DND-41 (cell line): ENCODE data around the gene NFATC2.

Experiments
- ATAC-seq: fragments of 200-7000 bp; cut with Tn5 transposase; 3 replicates; pipeline ENCODE4 v1.9.1; 2021; ENCODE audit warnings: low read depth; ENCODE audit not compliant: insufficient read depth
- DNase-seq: peaks from one replicate; pipeline ENCODE4 v3.0.0-alpha.2; 2020
- H2AFZ ChIP-seq: 2 replicates; pipeline ENCODE4 v1.6.0; 2012; ENCODE audit warnings: low read depth, low read length
- H3K27ac ChIP-seq: 2 replicates; pipeline ENCODE4 v1.5.1; 2012; ENCODE audit warnings: low read length, inconsistent platforms
- H3K27me3 ChIP-seq: fragments of 200-600 bp; sonication (generic); 2 replicates; pipeline ENCODE4 v1.6.0; 2012; ENCODE audit warnings: low read length, mild to moderate bottlenecking, inconsistent platforms; ENCODE audit not compliant: insufficient read depth, poor library complexity
- H3K36me3 ChIP-seq: 2 replicates; pipeline ENCODE4 v1.5.1; 2012; ENCODE audit warnings: low read length, inconsistent platforms; ENCODE audit not compliant: insufficient read depth
- H3K4me1 ChIP-seq: 2 replicates; pipeline ENCODE4 v1.5.1; 2012; ENCODE audit warnings: mild to moderate bottlenecking, low read length; ENCODE audit not compliant: insufficient read depth
- H3K4me2 ChIP-seq: 2 replicates; pipeline ENCODE4 v1.6.0; 2012; ENCODE audit warnings: mild to moderate bottlenecking, moderate library complexity, low read length, inconsistent platforms; ENCODE audit not compliant: insufficient read depth
- H3K4me3 ChIP-seq, 2 experiments: fragments of 200-600 bp in 1 of 2; shearing (Covaris generic) in 1 of 2; 2 replicates each; pipeline ENCODE4 v1.5.1; 2012 to 2016; ENCODE audit warnings: inconsistent platforms in 2 of 2, low read length in 2 of 2, mild to moderate bottlenecking in 2 of 2, low read depth in 1 of 2, moderate library complexity in 1 of 2
- H3K79me2 ChIP-seq: 2 replicates; pipeline ENCODE4 v1.6.0; 2012; ENCODE audit warnings: low read length, inconsistent platforms; ENCODE audit not compliant: insufficient read depth
- H3K9ac ChIP-seq: 2 replicates; pipeline ENCODE4 v1.6.0; 2012; ENCODE audit warnings: low read depth, mild to moderate bottlenecking, inconsistent platforms, low read length, moderate library complexity
- H3K9me3 ChIP-seq: 2 replicates; pipeline ENCODE4 v1.5.1; 2012; ENCODE audit warnings: low read length, moderate library complexity, mild to moderate bottlenecking, inconsistent platforms; ENCODE audit not compliant: insufficient read depth, severe bottlenecking
- H4K20me1 ChIP-seq: 2 replicates; pipeline ENCODE4 v1.6.0; 2012; ENCODE audit warnings: low read length; ENCODE audit not compliant: insufficient read depth
- EZH2 ChIP-seq: IDR thresholded peaks from 3 replicates; pipeline ENCODE4 v1.6.1; 2012; ENCODE audit warnings: borderline replicate concordance, low read depth, mild to moderate bottlenecking, moderate library complexity, low read length, inconsistent platforms; ENCODE audit not compliant: severe bottlenecking
- TF ChIP-seq, protein P1 (sequence below): IDR thresholded peaks from 2 replicates; pipeline ENCODE4 v1.5.1; 2012; ENCODE audit warnings: borderline replicate concordance, low read length, moderate library complexity, mild to moderate bottlenecking; ENCODE audit not compliant: poor library complexity, severe bottlenecking; ENCODE audit errors: extremely low read depth

Gene NFATC2

DNA sequence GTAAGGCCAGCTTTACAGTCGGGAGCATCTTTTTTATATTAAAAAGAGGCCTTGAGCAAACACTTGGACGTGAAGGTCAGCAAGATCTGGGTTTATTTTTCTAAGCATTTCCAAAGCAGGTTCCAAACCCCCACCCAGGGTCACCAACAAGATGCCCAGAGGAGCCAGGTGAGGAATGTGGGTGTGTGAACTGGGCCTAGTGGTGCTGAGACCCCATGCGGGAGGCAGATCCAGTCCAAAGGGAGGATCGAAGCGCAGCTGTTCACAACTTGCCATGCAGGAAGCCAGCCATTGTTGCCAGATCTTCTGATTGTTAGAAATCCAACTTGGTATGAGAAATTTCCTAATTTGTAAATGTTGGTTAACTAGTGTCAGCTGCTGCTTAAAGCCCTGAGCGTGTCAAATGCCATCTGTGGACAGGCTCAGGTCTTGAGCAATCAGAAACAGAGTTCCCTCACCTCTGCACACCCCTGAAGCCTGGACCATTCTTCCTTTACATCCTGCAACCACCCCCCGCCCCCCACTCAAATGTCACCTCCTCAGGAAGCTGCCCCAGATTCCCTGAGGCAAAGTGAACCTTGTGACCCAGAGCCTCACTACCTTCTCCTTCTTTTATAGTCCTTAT is 46.5 kb downstream of the NFATC2 start:
- no peak overlapping the region for H3K27ac ChIP-seq
- DNase-seq (no peak), ATAC-seq (no peak)
- no peaks in the 10 kb centered on the region for H3K36me3 ChIP-seq
- H3K27me3 ChIP-seq, result peaks cover 20% of the 10 kb centered on the region
- H2AFZ ChIP-seq, result no peak overlapping the region
- no peaks in the 10 kb centered on the region for H3K79me2 ChIP-seq
- 0 out of 2 replicates have a peak, but pooled peaks cover 2% of the 10 kb centered on the region for H4K20me1 ChIP-seq
- TF ChIP-seq, protein P1, sequence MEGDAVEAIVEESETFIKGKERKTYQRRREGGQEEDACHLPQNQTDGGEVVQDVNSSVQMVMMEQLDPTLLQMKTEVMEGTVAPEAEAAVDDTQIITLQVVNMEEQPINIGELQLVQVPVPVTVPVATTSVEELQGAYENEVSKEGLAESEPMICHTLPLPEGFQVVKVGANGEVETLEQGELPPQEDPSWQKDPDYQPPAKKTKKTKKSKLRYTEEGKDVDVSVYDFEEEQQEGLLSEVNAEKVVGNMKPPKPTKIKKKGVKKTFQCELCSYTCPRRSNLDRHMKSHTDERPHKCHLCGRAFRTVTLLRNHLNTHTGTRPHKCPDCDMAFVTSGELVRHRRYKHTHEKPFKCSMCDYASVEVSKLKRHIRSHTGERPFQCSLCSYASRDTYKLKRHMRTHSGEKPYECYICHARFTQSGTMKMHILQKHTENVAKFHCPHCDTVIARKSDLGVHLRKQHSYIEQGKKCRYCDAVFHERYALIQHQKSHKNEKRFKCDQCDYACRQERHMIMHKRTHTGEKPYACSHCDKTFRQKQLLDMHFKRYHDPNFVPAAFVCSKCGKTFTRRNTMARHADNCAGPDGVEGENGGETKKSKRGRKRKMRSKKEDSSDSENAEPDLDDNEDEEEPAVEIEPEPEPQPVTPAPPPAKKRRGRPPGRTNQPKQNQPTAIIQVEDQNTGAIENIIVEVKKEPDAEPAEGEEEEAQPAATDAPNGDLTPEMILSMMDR, result no peak
- TF ChIP-seq EZH2, result no peak
- no peak overlapping the region for H3K9ac ChIP-seq
- no peaks in the 10 kb centered on the region for H3K4me1 ChIP-seq
- no peak overlapping the region for H3K4me2 ChIP-seq
- no peaks in the 10 kb centered on the region for H3K9me3 ChIP-seq
- H3K4me3 ChIP-seq, result no peak overlapping the region

- Histone ChIP-seq H4K20me1 (0 out of 2 replicates have a peak, but pooled peaks cover 2% of the 10 kb centered on the region), H3K4me3 (no peak overlapping the region), H3K9ac (no peak overlapping the region), H3K79me2 (no peaks in the 10 kb centered on the region), H3K27ac (no peak overlapping the region), H2AFZ (no peak overlapping the region), H3K4me2 (no peak overlapping the region), H3K4me1 (no peaks in the 10 kb centered on the region), H3K9me3 (no peaks in the 10 kb centered on the region), H3K27me3 (peaks cover 20% of the 10 kb centered on the region), H3K36me3 (no peaks in the 10 kb centered on the region)
- ATAC-seq, result no peak
- TF ChIP-seq, protein P1, result no peak
- TF ChIP-seq EZH2, result no peak
- no peak for DNase-seq
Observed at GRCh38 chr20:51495291-51495690, 47.2 kb downstream of the NFATC2 start.

GRCh38 chr20:51494241-51495110 is 48.0 kb downstream of the NFATC2 start:
- Histone ChIP-seq H3K4me3 (no peak overlapping the region), H4K20me1 (0 out of 2 replicates have a peak, but pooled peaks cover 2% of the 10 kb centered on the region), H3K4me2 (no peak overlapping the region), H3K9ac (no peak overlapping the region), H3K27me3 (peaks cover 20% of the 10 kb centered on the region), H3K27ac (no peak overlapping the region), H3K36me3 (no peaks in the 10 kb centered on the region), H2AFZ (no peak overlapping the region), H3K9me3 (no peaks in the 10 kb centered on the region), H3K79me2 (no peaks in the 10 kb centered on the region), H3K4me1 (no peaks in the 10 kb centered on the region)
- ATAC-seq (no peak), DNase-seq (no peak)
- TF ChIP-seq, protein P1, result no peak
- TF ChIP-seq EZH2, result no peak
